DMS153 (cell line): ENCODE measurements around the gene EPHA6.
"Not testable (repeated sequence)": the region's sequence is repeated elsewhere in the genome, so short reads cannot be mapped to it uniquely, and the experiment has no call there.

Source experiments
- DNase-seq: peaks from one replicate; lab custom pipeline; 2025; lab: John Stamatoyannopoulos, UW

The EPHA6 gene

DNA sequence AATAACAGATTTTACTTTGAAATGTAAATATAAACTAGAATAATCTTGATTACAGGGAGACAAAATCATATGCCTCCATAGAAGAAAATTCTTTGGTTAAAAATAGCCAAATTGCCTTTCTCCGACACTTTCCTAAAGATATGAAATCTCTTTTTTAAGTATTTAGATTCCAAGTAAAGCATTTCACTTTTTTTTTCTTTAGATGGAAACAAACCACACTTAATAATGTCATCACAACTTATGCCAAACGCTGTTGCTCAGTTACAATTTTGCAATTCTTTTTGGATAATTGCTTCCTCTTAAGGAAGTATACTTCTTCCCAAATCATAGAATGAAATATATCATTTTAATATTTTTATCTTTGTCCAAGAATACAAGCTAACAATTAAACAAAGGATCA, 656.1 kb downstream of the EPHA6 start:
- DNase-seq, result no peak

DNA sequence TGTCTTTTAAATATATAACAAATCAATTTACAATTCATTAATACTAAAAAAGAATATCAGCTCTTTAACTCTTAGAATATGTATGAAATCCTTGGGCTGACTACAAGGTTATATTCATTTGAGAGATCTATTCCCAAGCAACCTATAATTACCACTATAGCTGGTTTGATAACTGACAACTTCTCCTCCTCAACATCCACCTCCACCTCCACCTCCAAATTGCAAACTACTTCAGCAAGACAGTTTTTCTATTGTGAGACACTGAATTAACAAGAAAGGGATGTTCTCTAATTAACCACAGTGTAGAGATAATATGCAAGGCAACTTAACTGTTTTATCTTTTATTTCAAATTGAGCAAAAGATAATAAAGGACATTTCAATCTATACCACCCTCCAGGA, 665.3 kb downstream of the EPHA6 start:
- no peak for DNase-seq

DNA sequence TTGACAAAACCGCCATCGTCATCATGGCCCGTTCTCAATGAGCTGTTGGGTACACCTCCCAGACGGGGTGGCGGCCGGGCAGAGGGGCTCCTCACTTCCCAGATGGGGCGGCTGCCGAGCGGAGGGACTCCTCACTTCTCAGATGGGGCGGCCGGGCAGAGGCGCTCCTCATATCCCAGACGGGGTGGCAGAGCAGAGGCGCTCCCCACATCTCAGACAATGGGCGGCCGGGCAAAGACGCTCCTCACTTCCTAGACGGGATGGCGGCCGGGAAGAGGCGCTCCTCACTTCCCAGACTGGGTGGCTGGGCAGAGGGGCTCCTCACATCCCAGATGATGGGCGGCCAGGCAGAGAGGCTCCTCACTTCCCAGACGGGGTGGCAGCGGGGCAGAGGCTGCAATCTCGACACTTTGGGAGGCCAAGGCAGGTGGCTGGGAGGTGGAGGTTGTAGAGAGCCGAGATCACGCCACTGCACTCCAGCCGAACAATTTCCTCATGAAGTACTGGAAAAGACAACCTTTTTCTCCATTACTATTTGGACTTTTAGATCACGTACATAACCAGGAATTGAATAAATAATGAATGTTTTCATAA, 666.4 kb downstream of the EPHA6 start:
- DNase-seq, result not testable (repeated sequence)

DNA sequence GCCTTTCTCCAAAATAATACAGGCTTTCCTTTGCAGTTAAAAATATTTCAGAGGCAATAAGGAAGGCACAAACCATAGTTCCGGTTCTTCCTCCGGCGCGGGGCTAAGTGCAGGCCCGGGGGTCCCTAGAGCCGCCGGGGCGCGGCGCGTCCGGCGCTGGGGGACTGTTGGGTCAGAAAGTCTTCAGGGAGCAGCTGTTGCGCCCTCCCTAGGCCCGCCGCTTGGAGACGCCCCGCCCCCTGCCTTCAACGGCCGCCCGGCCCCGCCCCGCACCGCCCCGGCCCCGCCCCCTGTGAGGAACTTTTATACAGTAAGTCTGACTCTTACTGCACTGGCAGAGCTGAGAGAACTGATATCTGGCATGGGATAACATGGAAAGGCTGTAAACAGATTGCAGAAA, 667.0 kb downstream of the EPHA6 start:
- no peak for DNase-seq

DNA sequence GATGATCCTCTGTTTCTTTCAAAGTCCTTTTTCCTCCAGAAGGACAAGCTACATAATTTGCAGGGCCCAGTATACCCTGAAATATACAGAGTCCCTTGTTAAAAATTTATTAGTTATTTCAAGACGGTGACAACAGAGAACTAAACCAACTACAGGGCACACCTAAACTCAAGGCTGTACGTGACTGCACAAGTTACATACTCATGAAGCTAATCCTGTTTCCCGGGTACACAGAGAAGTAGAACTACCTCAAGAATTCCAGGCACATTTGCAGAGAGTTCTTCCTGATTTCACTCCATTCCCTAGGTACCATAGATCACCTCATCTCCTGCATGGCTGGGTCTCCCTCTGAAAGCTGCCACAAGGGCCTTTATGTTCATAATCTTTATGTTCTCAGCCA, 670.8 kb downstream of the EPHA6 start:
- DNase-seq, result no peak

DNA sequence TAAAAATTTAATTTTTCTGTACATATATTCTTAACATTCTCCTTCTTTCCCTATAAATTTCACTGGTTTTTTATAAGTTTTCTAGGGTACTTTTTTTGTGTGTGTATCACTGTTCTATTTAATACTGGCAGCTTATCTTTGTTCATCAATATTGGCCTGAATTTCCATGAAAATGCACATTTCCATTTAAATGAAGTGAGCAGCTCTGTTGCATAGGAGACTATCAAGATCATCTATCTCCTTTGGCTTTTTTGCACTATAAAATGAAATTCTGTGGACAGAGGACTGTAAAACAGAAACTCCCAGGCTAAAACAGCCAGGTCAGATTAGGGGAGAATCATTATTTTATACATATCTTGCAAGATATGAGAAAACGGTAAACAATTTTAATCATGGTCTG, 673.2 kb downstream of the EPHA6 start:
- no peak for DNase-seq

DNA sequence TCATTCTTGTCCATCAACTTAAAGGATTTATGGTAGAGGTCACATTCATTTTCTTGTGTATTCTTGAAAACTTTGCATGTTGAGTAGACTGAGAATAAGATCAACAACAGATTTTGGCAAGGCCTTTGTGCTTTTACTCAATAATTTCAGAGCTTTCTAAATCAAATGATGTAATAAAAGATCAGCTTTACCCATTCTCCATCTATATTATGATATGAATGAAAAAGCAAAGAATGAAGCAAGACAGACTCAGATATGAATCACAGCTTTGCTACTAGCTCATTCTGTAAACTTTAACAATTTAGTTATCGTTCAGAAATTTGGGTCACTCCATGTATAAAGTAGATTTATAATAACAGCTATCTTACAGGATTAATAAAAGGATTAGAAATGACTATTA, 674.3 kb downstream of the EPHA6 start:
- DNase-seq, result no peak

DNA sequence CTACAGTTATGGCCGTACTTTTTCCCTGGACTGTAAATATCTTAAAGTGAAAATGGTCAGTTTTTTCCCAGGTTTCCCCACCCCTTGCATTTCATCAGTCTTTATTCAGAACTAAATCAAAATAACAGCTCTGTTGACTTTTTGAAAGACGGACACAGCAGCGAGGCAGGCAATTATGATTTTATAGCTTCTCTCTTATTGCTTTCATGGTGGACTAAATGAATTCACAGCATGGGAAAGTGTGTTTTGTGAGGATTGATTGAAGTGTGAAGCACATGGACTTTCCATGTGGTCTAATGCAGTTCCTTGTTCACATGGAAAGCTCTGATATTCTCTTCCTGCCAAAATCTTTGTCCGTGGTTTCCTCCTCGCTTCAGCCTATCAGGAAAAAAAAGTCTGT, 681.5 kb downstream of the EPHA6 start:
- DNase-seq, result no peak

DNA sequence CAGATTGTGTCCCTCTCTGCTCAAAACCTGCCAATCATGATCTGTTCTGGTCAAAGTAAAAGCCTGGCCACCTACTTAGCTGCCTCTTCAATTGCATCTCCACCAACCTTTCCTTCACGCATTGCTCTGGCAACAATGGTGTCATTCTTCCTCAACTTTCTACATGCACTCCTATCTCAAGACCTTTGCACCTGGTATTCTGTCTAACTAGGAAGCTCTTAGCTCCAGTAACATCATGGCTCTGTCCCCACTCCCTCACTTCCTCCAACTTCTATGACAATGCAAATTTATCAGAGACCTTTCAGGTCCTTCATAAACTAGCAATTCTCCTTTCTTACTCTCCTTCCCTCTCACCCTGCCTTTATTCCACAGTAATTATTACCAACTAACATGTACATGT, 682.7 kb downstream of the EPHA6 start:
- no peak for DNase-seq

DNA sequence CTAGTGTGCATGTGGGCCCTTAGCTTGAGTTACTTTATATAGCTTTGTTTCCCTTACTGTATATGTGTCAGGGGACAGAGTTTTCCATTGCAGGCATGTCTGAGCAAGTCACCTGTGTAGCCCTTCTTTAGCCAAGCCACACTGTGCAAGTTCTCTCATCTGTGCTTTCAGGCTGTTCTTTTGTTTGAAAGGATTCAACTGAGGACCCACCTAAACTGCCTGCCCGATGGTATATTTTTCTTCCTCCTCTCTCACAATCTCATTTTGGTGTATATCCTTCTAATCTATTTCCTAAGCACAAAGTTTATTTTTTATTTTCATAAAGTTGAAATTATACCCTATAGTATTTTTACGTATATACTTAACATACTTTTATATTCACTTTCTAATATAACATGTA, 690.1 kb downstream of the EPHA6 start:
- DNase-seq, result no peak

DNA sequence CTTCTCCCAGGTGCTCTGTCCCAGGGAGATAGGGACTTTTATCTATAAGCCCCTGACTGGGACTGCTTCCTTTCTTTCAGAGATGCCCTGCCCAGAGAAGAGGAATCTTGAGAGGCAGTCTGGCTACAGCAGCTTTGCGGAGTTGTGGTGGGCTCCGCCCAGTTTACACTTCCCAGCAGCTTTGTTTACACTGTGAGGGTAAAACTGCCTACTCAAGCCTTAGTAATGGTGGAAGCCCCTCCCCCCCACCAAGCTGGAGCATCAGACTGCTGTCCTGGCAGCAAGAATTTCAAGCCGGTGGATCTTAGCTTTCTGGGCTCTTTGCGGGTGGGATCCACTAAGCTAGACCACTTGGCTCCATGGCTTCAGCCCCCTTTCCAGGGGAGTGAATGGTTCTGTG, 696.4 kb downstream of the EPHA6 start:
- DNase-seq, result no peak

DNA sequence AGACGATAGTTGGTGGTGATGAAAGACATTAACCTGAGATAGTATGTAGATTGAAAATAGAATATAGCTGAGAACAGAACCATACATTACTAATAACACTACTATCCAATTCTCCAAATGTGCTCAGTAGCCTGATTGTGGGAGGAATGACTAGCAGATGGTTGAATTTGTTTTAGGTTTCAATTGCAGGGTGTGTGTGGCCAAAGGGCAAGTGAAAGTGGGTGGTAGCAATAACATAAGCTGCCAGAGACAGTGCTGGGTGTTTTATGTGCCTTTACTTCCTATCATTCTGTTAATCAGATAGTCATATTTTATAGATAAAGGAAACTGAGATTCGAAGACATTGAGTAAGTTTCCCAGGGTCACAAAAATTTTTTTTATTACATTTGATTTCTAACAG, 700.7 kb downstream of the EPHA6 start:
- no peak for DNase-seq

DNA sequence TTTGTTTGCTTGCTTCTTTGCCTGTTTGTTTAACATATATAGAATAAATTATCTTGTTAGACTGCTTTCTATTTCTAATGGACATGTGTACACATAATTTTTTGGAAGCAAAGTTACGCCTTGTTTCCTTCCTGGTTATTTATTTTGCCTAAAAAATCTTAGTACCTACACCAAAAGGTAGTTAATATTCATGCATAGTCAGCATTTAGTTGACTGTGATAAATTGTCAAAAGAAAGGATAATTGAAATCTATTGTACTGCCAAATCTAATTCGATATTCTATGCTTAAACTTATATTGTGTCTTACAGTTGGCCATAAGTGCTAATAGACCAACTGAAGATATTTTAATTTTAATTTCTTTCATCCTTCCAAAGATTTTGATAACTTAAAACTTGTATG, 716.3 kb downstream of the EPHA6 start:
- no peak for DNase-seq

DNA sequence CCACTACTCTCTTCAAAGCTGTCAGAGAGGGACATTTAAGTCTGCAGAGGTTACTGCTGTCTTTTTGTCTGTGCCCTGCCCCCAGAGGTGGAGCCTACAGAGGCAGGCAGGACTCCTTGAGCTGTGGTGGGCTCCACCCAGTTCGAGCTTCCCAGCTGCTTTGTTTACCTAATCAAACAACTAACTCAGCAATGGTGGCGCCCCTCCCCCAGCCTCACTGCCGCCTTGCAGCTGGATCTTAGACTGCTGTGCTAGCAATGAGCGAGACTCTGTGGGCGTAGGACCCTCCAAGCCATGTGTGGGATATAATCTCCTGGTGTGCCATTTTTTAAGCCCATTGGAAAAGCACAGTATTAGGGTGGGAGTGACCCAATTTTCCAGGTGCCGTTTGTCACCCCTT, 733.2 kb downstream of the EPHA6 start:
- not testable (repeated sequence) for DNase-seq

DNA sequence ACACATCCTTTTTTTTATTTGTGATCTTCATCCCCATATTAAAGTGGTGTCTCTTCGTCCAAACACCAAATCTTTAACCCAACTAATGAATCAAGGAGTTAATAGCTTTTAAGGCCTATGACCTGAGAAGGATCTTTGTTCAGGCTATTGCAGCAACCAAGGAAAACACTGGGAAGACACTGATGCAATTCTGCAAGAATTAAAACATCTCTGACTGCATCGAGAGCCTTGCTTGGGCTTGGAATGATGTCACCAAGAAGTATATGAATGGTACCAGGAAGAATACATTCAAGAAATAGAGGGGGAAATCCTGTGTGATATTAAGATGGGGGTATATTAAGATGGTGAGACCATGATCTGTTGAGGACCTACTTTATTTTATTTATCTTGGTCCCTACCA, 736.0 kb downstream of the EPHA6 start:
- no peak for DNase-seq

DNA sequence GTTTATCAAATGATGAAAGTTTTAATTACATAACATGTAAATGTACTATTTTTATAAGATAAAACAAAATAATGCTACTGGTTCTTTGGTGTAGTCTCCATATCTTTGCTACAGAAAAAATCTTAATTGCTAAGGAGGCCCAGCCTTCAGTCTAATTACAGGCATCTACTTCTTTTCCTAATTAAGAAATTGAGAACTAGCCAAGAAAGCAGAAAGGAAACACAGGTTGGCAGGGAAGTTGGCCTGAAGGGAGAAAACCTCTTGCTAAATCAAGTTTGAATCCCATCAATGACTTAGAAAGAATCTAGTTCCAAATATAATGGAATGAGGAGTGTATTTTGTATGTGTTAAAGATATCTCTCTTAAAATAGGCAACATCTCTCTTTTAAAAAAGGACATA, 737.8 kb downstream of the EPHA6 start:
- DNase-seq, result no peak

DNA sequence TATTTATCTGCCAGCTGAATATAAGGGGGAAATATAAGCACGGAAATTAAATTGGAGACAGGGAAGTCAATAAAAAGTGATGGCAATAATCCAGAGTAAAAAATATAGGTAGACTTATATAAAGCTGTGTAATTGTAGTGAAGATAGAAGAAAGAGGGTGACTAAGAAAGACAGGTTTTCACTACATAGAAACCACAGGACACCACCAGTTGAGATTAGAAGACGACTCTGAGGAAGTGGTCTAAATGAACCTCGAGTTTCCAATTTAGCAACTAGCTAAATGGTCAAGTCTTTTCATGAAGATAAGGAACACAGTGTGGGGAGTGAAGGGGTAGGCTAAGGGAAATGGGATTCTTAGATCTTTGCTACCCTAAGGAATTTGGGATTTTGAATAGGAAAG, 761.3 kb downstream of the EPHA6 start:
- DNase-seq, result no peak

DNA sequence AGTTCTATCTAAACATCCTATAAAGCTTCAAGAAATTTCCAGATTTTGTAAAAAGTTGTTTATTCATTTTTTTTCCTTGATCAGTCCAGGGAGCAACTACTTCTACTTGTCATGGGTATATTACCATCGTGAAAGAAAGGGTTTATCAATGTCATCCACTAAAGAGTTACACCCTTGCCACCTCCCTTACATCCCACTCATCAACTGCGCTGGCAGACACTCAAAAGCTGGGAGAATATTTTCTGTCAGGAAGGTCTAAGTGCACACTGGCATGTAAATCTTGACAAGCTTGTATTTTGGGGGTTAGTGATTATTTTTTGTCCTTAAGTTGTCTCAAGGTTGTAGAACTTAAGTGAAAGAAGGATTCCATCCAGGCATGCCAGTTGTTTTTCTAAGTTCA, 761.8 kb downstream of the EPHA6 start:
- DNase-seq, result no peak

DNA sequence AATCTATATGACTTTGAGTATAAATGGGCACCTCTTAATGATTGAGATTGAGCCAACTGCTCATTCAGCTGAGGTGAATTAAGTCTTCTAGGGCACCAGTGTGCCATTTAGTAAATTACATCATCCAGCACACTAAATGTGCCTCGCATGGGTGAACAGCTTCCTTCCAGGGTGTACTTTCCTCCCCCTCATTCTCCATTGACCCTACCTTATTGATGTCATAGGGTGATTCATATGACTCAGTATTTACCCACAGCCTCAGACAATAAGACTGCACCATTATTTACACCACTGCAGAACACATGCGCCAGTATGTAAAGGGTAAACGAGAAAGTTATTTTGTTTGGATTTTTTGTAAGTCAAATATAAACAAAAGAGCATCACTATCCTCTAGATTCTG, 765.0 kb downstream of the EPHA6 start:
- peak; percentile 93 for DNase-seq

DNA sequence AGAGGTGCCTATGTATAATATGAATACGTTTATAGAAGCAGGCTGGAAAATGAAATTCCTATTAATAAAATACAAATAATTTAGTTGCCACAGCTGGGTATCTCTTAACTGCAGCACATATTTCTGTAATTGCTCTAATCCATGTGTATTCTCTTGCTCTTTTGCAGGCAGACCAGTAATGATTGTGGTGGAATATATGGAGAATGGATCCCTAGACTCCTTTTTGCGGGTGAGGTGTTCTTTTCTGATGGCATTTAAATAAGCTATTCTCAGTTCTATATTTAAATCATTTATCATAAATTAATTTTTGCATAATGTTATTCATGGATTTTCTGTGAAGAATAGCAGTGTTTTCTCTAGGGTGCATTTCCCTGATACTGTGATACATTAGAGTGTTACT, 796.2 kb downstream of the EPHA6 start:
- DNase-seq, result no peak

DNA sequence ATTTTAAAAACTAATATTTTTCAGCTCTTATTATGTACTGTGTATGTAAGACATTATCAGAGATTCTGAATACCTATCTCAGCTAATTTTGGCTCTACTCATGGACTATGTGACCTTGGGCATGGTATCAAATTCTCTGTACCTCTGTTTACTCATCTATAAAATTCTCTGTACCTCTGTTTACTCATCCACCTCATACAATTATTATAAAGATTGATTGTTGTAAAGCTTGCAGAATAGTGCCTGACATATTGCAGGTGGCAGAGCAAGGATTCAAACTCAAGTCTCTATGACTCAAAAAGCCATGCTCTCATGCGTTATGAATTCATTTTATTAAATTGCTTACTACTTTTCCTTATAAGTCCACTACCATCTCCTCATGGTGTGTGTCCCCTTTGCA, 798.2 kb downstream of the EPHA6 start:
- DNase-seq, result peak; percentile 92

DNA sequence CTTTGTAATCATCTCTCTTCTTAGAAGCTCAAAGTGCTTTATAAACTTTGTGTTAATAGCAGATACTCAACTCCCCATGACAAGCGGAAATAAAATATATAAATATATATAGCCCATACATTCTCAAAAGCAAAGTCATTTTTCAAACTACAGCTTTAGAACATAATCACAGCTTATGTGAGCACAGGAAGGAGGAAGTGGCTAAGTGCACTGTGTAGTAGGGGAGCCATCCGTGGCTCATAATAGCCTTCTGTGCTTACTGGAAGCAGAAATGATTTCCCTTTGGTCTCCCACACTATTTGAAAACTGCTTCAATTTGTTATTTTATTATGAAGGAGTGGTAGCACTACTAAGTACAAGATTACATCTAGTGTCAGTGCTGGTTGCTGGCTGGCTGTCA, 798.7 kb downstream of the EPHA6 start:
- DNase-seq, result peak; percentile 54

DNA sequence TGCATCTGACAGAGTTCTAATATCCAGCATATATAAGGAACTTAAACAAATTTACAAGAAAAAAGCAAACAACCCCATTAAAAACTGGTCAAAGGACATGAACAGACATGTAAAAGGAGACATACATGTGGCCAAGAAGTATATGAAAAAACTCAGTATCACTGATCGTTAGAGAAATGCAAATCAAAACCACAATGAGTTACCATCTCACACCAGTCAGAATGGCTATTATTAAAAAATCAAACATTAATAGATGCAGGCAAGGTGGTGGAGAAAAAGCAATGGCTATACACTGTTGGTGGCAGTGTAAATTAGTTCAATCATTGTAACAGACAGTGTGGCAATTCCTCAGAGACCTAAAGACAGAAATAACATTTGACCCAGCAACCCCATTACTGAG, 806.1 kb downstream of the EPHA6 start:
- DNase-seq, result not testable (repeated sequence)

DNA sequence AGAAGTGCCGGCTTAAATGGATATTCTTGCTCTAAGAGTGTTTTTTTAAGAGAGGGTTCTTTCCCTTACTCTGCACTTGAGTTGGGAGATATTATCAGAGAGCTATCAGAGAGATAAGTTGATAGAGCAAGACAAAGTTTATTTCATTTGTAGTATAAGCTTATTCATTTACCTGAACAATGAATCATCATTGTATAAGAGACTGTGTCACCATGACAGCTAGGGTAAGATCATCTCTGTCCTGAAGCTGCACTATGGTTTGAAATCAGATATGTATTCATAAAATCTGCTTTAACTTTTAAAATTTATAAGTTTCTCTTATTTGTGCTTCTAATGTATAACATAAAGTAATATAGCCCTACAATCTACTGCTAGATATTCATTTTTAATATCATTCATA, 822.1 kb downstream of the EPHA6 start:
- no peak for DNase-seq

DNA sequence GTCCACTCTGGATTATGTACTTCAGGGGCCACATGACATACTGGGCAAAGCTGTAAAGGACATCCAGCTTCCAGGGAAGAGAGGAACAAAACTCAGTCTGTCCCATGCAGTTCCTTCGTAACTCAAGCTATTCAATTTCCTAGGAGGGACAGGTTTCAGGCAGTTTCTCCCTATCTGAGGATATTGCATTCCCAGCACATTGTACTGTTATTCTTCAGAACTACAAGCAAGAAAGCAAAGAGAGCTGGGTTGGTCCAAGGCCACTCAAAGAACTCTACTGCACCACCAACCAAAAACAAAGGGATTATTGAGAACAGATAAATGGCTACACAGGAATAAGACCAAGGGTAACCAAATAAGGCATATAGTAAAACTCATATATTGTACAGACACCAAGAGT, 832.5 kb downstream of the EPHA6 start:
- no peak for DNase-seq
